Keratinocyte (primary cell): ENCODE results near the gene BMPER.

ENCODE experiments used
- CTCF ChIP-seq, 3 experiments: IDR thresholded peaks in 1 of 3; conservative IDR thresholded peaks in 1 of 3; optimal IDR thresholded peaks in 1 of 3; 2 replicates in 2 of 3; 3 replicates in 1 of 3; pipeline versions ENCODE3 to v1.5.1; 2011; ENCODE audit warnings: low read length in 3 of 3, mild to moderate bottlenecking in 3 of 3, moderate library complexity in 2 of 3, control low read depth in 1 of 3, inconsistent platforms in 1 of 3; ENCODE audit not compliant: insufficient read depth in 2 of 3; ENCODE audit errors: extremely low read depth in 1 of 3
- EZH2 ChIP-seq: IDR thresholded peaks from one replicate; pipeline ENCODE4 v1.6.1; 2012; ENCODE audit warnings: inconsistent platforms, mild to moderate bottlenecking, low read length, moderate library complexity

GRCh38 chr7:34054075-34054474 lies 148.7 kb downstream of the BMPER start:
- TF ChIP-seq CTCF (optimal IDR thresholded peaks at IDR 0.05 in 1 of 3, IDR thresholded peaks at IDR 0.05 in 1 of 3, conservative IDR thresholded peaks at IDR 0.05 in 1 of 3; ENCODE audit: extremely low read depth in 1 of 3, insufficient read depth in 2 of 3, low read length in 3 of 3) (no peak), EZH2 (no peak)
